GM19193 (cell line): ENCODE data around the gene GABRB1.

Source experiments
- POLR2A ChIP-seq: IDR thresholded peaks from 4 replicates; pipeline ENCODE4 v1.6.1; 2011; ENCODE audit not compliant: insufficient read depth, insufficient read length; ENCODE audit errors: extremely low read depth

Gene GABRB1

DNA sequence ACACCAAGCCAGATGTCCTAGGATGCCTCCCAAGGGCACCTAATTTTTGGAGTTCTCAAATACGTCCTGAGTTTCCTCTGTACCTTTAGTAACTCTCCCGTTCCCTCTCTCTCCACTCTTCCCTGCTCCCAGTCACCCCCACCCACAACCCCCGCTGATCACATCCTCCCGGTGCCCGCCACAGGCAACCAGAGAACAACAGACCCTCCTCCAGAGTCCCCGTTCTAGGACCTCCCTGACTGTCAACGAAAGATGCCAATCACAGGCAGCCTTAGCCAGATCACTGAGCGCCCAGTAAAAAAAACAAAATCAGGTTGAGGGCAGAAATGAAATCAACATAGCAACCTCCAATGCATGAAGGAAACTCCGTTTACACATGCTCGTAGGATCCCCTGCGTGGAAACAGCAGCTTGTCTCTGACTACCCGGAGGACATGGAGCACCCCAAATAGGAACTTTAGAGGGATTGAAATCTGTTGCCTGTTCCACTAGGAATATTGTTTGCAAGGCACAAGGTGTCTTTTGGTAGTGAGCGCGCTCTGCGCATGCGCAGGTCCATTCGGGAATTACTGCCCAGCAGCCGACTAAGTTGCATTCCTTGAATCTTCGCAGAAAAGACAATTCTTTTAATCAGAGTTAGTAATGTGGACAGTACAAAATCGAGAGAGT, at the start of gene GABRB1:
Gene GABRB1, plus strand, starts transcription at position 557 of the 668 bp plus-strand sequence.
- TF ChIP-seq POLR2A = no peak

DNA sequence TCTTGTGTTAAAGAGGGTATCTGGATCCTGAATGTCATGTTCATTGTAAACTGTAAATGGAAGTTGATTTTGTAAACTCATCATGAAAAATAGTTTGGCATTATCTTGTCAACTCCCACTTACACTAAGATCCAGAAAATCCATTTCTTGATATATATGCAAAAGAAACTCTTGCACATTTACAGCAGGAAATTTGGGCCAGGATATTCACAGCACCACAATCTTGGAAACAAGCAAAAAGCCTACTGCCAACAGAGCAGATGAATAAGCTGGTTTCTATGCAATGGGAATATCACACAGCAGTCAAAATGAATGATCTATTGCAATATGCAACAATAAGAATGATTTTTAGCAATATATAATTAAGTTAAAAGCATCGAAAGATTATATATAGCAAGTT, 46.6 kb upstream of the GABRB1 start:
- TF ChIP-seq POLR2A = no peak

DNA sequence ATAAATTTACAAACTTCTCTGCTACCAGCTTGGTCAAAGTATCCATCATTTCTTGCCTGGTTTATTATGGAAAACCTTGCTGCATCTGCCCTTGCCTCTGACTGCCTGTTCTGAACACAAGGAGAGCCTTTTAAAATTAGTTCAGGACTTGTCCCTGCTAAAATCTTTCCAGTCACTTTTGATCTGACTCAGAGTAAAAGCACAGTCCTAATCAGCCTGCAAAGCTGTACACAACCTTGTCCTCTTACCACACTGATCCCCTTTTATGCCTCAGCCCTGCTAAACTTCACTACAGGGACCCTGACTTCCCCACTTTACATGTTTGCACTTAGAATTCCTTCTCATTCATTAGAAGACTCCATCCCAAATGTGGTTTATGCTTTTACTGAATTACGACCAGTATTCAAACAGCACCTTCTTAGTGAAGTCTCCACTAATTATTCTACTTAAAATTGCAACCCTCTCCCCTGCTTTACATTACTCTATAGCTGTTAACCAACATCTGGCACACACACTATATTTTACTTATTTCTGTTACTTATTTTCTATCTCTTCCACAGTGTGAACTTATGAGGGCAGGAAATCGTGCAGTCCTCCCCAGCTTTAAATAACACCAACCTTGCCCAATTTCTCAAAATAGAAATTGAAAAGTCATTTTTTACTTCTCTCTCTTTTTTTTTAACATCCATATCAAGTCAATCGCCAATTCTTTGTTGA, 44.3 kb upstream of the GABRB1 start:
- TF ChIP-seq POLR2A = no peak

DNA sequence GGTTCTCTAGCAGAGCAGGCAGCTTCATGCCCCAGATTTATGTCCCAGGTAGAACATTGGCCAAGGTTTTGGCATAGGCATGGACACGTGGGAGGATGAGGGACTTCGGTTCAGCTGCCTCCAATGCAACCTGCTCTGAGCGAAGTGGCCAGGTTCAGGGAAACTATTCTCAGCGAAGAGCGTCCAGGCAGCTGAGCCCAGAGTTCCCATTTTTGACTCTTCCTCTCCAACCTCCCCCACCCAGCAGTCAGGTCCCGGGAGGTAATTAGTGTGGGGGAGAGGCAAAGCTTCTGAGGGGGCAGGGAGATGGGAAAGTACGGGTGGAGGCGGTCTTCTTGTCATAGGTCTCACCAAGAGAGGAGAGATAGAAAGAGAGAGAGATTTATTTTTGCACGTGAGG, 39.0 kb upstream of the GABRB1 start:
- TF ChIP-seq POLR2A = no peak

DNA sequence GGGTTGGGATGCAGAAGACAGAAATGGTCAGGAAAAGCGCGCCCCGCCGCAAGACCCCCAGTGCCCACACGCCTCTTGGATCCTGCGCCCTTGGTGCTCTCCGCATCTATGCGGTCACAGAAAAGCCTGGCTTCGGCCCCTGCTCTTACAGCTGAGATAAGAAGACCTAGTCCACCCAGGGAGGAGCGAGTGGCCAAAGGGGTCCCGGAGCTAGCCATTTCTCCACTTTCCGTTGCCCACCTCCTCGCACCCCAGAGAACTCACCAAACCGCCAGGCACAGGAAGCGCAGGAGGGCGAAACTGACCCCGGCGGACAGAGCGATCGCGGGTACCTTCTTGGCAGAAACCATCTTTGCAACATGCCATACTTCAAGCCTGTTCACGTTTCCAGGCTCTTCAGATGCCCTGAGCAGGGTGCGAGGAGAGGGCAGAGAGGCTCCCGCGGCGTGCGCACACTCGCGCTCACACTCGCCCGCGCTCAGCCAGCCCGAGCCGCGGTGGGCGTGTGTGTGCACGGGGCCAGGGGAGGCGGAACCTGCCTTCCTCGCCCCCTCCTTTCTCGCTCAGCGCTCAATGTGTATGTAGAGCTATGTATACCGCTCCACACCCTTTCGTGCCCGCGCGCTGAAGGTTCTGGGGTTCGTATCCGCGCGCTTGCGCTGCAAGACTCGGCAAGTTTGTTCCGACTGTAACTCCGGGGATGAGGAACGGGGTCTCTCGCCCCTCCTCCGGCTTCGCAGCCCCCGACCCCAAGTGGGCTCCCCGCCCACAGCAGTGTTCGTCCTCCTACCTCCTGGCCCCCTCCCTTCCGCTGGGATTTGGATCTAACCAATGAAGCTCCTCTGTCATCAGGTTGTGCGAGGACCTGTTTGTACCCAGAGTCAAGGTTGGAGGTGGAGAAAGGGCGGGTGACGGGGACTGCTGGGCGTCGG, 38.0 kb upstream of the GABRB1 start, which contains the start of gene GABRA4:
Gene GABRA4, minus strand, starts transcription at position 507 of the 932 bp plus-strand sequence. Its CDS starts 157 bp downstream, at position 350.
- no peak for TF ChIP-seq POLR2A

DNA sequence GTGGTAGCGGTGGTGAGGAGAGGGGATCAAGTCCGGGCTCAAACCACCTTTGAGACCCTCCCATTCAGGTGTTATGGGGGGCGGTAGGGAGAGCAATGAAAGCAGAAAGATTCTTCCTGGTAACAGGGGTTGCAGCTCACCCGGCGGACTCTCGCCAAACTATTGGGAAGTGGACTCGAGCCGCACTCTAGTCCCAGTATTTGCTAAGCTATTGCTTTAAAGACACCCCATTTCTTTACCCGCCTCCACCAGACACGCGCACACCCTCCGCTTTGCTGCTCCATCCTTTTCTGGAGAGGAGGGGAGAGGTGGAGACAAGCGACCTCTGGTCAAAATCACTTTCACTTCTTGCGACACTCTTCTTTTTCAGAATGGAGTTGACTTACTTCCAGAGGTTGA, 37.4 kb upstream of the GABRB1 start:
- TF ChIP-seq POLR2A = no peak

DNA sequence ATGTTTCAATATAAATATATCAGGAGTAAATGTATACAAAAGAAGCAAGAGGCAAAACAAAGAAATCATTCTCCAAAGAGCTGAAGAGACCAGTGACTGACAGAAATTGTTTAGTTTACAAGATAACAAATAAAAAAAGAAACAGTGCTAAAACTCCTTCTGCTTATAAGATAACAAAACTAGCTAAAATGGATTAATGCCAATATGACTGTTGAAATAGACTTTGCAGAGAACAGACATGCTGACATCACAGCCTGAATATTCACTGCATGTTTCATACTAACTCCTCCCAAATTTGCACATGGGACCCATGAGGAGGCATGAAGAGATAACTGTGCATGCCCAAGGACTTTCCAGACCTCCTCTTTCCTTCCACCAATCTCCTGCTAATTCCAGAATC, 31.8 kb upstream of the GABRB1 start:
- no peak for TF ChIP-seq POLR2A

DNA sequence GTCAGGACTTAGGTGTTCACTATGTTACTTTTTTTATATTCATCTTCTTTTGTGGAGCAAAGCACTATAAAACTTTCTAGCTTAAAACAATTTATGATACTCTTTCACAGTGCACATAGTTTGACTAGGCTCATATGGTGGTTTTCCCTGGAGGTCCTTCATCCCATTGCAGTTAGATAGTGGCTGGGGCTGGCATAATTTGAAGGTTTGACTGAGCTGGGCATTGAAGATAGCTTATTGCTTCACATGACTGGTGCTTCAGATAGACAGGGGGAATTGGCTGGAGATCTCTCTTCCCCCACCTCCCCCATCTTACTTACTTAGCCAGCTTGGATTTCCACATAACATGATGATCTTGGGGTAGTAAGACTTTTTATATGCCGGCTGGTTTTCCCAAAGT, 31.0 kb upstream of the GABRB1 start:
- no peak for TF ChIP-seq POLR2A

DNA sequence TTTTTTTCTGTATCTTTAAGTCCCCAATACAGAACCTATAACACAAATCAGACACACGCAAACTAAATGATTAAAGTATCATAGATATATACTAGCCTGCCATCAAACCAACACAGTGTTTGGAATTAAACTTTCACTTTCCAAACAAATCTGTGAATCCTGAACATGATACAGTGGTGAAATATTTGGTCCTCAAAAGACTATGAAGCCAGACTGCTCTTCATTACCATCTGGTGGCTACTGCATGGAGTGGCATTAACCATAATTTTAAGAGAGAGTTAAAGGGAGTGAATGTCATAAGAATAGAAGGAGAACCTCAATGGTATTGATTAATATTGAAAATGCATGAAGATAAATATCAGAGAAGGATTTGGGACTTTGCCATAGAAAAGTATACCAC, 28.8 kb upstream of the GABRB1 start:
- TF ChIP-seq POLR2A = no peak

DNA sequence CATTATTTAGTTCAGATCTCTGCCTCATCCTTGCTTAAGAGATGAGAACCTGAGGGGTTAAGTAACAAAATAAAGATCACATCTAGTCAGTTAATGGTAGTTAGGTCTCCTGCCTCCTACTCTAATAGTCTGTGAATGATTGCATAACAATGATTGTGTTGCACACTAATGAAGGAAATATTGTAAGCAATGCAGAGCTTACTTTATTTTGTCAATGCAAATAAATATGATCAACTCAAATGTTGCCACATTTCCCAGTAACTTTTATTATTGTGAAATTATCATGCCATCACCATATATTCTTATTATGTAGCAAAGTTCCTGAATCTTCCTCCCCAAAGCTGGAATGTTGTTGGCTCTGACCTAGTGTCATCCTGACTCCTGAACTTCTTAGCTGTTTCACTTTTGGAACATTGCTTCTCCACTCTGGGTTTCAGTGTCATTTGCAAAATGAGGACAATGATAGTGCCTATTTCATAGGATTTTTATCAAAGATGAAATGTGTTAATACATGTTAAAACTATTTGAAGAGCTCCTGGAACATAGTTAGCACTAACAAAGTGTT, 20.9 kb upstream of the GABRB1 start:
- TF ChIP-seq POLR2A = no peak

DNA sequence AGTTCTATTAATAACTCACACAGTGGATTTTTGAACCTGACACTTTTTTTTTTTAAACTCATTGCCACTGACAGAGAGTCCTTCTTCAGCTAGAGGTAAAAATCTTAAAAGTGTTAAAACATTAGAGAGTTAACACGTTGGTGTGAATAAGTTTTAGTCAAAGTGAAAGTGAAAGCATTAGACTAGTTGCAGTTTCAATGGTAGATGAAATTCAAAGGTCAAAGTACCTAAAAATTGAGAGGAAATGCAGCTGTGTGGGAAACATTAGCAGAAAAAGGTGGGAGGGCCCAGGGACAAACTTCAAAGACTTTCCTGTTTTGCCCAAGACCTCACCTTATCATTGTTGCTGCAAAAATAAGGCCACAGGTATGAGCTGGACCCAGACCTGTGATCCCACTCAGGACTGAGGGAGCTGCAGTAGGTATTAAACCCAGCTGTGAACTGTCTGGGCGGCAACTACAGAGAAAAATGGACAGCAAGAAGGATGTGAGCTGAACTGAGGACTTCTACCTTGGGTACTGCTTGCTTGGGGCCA, 20.4 kb upstream of the GABRB1 start:
- TF ChIP-seq POLR2A = no peak

DNA sequence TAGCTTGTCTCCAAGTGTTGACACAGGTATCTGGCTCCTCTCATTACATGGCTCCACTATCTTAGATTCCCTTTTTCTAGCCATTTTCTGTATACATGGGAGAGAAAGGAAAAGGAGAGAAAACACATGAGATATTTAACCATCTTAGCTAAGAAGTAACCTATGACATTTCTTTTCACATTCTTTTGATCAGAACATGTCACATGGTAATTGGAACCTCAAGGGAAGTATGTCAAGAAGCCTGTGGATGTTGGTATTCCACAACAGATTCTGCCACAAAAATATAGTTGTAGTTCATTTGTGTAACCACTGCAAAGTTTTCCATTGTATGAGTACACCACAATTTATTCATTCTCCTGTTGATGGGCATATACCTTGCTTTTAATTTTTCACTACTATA, 18.7 kb upstream of the GABRB1 start:
- no peak for TF ChIP-seq POLR2A

DNA sequence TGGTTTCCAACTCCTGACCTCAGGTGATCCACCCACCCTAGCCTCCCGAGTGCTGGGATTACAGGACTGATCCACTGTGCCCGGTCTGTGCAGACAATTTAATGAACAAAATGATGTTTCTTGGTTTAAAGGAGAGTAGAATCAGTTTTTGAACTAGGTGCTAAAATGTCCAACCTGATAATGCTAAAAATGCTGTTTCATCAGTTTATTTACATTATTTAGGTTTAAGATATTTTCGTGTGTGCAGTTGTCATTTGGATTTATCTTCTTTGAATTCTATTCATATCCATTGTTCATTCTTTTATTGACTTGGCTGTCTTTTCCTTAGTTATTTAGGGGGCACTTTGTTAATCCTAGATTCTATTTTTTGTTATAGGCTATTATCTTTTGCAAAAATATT, 18.0 kb upstream of the GABRB1 start:
- TF ChIP-seq POLR2A = no peak

DNA sequence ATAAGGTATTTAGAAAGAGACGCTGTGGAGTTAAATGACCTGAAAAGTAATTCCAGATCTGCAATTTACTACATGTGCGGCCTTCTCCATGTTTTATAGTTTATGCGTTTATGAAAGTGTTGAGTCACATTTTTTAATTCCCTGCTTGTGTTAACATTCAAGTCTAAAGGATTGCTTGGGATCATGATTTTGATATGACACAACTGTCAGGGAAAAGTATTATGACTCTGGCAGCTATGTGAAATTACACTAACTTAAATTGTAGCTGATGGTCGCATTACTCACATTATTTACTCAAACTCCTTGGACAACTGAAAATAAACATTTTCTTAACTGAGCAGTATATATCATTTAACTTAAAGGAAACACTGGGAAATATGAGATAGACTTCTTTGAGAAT, 14.3 kb upstream of the GABRB1 start:
- TF ChIP-seq POLR2A = no peak

DNA sequence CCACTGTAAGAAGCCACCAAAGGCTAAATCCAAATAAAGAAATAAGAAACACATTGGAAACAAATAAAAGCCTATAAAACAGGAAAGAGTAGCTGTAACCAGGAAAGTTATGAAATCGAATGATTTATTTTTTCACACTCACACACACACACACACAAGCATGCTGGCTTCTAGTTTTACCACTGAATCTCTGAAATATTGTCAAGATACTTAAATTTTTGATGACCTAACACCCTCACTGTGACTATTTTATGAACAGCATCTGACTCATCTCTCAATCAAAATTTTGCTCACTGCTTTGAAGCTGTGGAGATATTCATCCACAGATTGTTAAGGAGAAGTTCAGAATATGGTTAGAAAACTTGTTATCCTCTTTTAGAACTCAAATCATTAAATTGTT, 13.9 kb upstream of the GABRB1 start:
- TF ChIP-seq POLR2A = no peak
